Measurements from ENCODE around the gene SLC7A9.

DNA sequence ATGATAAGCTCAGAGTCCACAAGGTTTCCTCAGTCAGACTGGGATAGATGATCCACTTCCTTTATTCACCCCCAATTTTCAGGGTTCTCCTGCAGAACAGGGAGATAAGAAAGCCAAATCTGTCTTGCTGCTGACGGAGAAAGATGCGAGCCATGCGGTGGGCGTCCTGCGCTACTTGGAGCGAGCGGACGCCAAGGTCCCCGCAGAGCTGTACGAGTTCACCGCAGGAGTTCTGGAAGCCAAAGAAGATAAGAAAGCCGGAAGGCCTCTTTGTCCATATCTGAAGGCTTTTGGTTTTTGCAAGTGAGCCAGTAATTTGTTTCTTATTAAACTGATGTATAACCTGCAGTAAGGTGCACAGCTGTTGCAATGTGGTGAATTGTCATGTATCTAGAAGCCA is 66.7 kb downstream of the SLC7A9 start:
- TF ChIP-seq, protein P1, sequence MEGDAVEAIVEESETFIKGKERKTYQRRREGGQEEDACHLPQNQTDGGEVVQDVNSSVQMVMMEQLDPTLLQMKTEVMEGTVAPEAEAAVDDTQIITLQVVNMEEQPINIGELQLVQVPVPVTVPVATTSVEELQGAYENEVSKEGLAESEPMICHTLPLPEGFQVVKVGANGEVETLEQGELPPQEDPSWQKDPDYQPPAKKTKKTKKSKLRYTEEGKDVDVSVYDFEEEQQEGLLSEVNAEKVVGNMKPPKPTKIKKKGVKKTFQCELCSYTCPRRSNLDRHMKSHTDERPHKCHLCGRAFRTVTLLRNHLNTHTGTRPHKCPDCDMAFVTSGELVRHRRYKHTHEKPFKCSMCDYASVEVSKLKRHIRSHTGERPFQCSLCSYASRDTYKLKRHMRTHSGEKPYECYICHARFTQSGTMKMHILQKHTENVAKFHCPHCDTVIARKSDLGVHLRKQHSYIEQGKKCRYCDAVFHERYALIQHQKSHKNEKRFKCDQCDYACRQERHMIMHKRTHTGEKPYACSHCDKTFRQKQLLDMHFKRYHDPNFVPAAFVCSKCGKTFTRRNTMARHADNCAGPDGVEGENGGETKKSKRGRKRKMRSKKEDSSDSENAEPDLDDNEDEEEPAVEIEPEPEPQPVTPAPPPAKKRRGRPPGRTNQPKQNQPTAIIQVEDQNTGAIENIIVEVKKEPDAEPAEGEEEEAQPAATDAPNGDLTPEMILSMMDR (conservative IDR thresholded peaks at IDR 0.05; ENCODE audit: low read length), result no peak
- no peak for TF ChIP-seq EZH2phosphoT487 (IDR thresholded peaks at IDR 0.05; ENCODE audit: borderline replicate concordance, low read depth, low read length)
